ENCODE data around the gene PI4KB. TPM values are rescaled to one million over a fixed set of nuclear protein-coding genes. Genes with fewer than 3 reads are reported as not detected.

Gene PI4KB
- polyA plus RNA-seq, 1 donor (not counting 4 experiments of a cell fraction or from before 2014, with no cell fraction given), result 40.9 TPM

DNA sequence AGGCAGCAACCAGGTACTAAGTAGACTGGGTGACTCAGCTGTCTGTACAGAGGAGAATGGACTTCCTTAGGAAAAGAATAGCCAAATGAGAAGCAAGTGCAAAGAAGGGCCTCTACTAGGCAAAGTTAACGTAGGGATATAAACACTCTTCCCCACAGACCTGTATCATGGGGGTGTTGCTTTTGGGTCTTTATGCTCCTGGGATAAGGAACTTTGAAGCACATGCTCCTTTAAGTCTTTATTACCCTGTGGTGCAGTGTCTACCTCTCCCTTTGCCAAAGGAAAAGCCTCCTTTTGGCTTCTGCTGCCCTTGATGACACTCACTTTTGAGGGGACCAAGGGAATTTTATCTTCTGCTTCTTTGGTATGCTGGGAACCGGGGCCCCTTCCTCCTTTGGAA is 14.8 kb upstream of the PI4KB start:
- DNase-seq (ENCODE audit: low read depth, low spot score), result no peak
- Histone ChIP-seq H3K9me1 (ENCODE audit: control insufficient read depth, extremely low read depth, insufficient read depth, low read length) (no peaks in the 10 kb centered on the region), H3K27ac (ENCODE audit: control insufficient read depth, insufficient read depth, low read length) (no peak overlapping the region), H4K20me1 (ENCODE audit: control insufficient read depth, extremely low read depth, insufficient read depth, low read length) (no peaks in the 10 kb centered on the region), H3K79me2 (ENCODE audit: control insufficient read depth, insufficient read depth, low read length) (no peaks in the 10 kb centered on the region), H2AFZ (ENCODE audit: control insufficient read depth, low read length) (no peak overlapping the region), H3K27me3 (ENCODE audit: control insufficient read depth, extremely low read depth, insufficient read depth, low read length) (no peaks in the 10 kb centered on the region), H3K36me3 (ENCODE audit: control insufficient read depth in 2 of 2, extremely low read depth in 1 of 2, insufficient read depth in 2 of 2, low read length in 2 of 2) (peaks cover 18 to 21% of the 10 kb centered on the region in 2 experiments), H3K9me3 (ENCODE audit: control insufficient read depth, low read depth, low read length) (no peaks in the 10 kb centered on the region), H3K4me1 (ENCODE audit: control insufficient read depth, extremely low read depth, insufficient read depth, low read length) (peaks cover 4% of the 10 kb centered on the region), H3K4me3 (ENCODE audit: control insufficient read depth in 2 of 3, extremely low read depth in 1 of 3, insufficient read depth in 2 of 3, low read depth in 1 of 3, low read length in 3 of 3) (no peak overlapping the region), H3K4me2 (ENCODE audit: control insufficient read depth, extremely low read depth, insufficient read depth, low read depth, low read length) (no peak overlapping the region), H3K9ac (ENCODE audit: control insufficient read depth, extremely low read depth, insufficient read depth, low read length) (no peak overlapping the region)
- TF ChIP-seq, protein P1, sequence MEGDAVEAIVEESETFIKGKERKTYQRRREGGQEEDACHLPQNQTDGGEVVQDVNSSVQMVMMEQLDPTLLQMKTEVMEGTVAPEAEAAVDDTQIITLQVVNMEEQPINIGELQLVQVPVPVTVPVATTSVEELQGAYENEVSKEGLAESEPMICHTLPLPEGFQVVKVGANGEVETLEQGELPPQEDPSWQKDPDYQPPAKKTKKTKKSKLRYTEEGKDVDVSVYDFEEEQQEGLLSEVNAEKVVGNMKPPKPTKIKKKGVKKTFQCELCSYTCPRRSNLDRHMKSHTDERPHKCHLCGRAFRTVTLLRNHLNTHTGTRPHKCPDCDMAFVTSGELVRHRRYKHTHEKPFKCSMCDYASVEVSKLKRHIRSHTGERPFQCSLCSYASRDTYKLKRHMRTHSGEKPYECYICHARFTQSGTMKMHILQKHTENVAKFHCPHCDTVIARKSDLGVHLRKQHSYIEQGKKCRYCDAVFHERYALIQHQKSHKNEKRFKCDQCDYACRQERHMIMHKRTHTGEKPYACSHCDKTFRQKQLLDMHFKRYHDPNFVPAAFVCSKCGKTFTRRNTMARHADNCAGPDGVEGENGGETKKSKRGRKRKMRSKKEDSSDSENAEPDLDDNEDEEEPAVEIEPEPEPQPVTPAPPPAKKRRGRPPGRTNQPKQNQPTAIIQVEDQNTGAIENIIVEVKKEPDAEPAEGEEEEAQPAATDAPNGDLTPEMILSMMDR (optimal IDR thresholded peaks at IDR 0.05 in 1 of 3, IDR thresholded peaks at IDR 0.05 in 1 of 3, conservative IDR thresholded peaks at IDR 0.05 in 1 of 3; ENCODE audit: extremely low read depth in 1 of 3, insufficient read depth in 2 of 3, low read length in 3 of 3), result no peak
- TF ChIP-seq EZH2 (IDR thresholded peaks at IDR 0.05; ENCODE audit: low read length), result no peak
- dilution Hi-C loops (cut with MboI; ENCODE audit: extremely low pct_ligation_motif_present, low sequenced_read_pairs), result no loop called here
- no peak for FAIRE-seq

DNA sequence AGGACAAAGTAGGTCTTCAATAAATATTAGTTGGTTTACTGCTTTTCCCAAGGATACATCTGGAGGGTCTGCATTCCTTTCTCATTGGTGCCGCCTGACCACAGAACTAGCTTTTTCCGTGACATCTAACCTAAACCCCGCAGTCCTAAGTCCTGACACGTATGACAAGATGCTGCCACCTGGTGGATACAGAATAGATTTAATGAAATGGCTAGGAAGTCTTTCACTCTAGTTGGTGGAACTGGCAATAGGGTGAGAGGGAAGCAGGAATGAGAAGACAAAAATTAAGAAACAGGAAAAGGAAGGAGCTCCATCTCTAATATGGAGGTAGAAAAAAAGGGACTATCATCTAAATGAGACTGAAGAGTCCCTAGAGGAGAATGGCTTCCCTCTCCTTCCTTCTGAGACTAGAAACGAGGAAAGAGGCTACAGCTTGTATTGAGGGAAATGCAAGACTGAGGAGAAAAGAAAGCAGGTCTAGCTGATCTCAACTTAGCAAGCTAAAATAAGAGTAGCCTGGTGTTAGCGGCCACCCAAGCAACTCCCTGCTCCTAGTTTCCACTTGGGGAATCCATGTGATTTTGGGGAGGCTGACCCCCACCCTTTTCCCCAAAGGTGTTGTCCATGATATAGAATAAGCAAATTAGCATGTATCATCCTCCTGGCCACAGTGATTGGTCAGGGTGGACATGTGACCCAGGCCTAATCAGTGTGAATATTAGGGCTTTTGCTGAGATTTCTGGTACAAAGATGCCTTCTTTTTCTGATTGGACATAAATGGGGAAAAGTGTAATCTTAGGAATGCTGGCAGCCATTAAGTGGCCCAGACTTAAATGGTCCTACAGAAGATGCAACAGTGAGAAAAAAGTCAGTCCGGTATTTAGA is 13.9 kb upstream of the PI4KB start:
- no peak overlapping the region for H3K4me3 ChIP-seq (ENCODE audit: control insufficient read depth in 2 of 3, extremely low read depth in 1 of 3, insufficient read depth in 2 of 3, low read depth in 1 of 3, low read length in 3 of 3)
- no peaks in the 10 kb centered on the region for H3K27me3 ChIP-seq (ENCODE audit: control insufficient read depth, extremely low read depth, insufficient read depth, low read length)
- H3K9ac ChIP-seq (ENCODE audit: control insufficient read depth, extremely low read depth, insufficient read depth, low read length), result no peak overlapping the region
- no peaks in the 10 kb centered on the region for H3K9me1 ChIP-seq (ENCODE audit: control insufficient read depth, extremely low read depth, insufficient read depth, low read length)
- peaks cover 18 to 19% of the 10 kb centered on the region in 2 experiments for H3K36me3 ChIP-seq (ENCODE audit: control insufficient read depth in 2 of 2, extremely low read depth in 1 of 2, insufficient read depth in 2 of 2, low read length in 2 of 2)
- no peak overlapping the region for H3K27ac ChIP-seq (ENCODE audit: control insufficient read depth, insufficient read depth, low read length)
- DNase-seq (ENCODE audit: low read depth, low spot score) (no peak), FAIRE-seq (peak; percentile 49)
- peaks cover under 1% of the 10 kb centered on the region for H3K4me1 ChIP-seq (ENCODE audit: control insufficient read depth, extremely low read depth, insufficient read depth, low read length)
- H3K9me3 ChIP-seq (ENCODE audit: control insufficient read depth, low read depth, low read length), result no peaks in the 10 kb centered on the region
- H2AFZ ChIP-seq (ENCODE audit: control insufficient read depth, low read length), result no peak overlapping the region
- dilution Hi-C loops (cut with MboI; ENCODE audit: extremely low pct_ligation_motif_present, low sequenced_read_pairs), result no loop called here
- no peak overlapping the region for H3K4me2 ChIP-seq (ENCODE audit: control insufficient read depth, extremely low read depth, insufficient read depth, low read depth, low read length)
- H4K20me1 ChIP-seq (ENCODE audit: control insufficient read depth, extremely low read depth, insufficient read depth, low read length), result no peaks in the 10 kb centered on the region
- TF ChIP-seq EZH2 (IDR thresholded peaks at IDR 0.05; ENCODE audit: low read length), result no peak
- TF ChIP-seq, protein P1 (optimal IDR thresholded peaks at IDR 0.05 in 1 of 3, IDR thresholded peaks at IDR 0.05 in 1 of 3, conservative IDR thresholded peaks at IDR 0.05 in 1 of 3; ENCODE audit: extremely low read depth in 1 of 3, insufficient read depth in 2 of 3, low read length in 3 of 3), result peak; percentile 50 to 76 (median 73)
- no peaks in the 10 kb centered on the region for H3K79me2 ChIP-seq (ENCODE audit: control insufficient read depth, insufficient read depth, low read length)

Measured in keratinocyte (primary cell).